GM18907 (cell line): ENCODE results near the gene IGF2.

Experiments
- ATAC-seq: cut with Tn5 transposase; IDR thresholded peaks from one replicate; pipeline ENCODE4 v1.9.1; 2021; ENCODE audit warnings: mild to moderate bottlenecking, moderate library complexity; ENCODE audit not compliant: unreplicated experiment

IGF2 gene

DNA sequence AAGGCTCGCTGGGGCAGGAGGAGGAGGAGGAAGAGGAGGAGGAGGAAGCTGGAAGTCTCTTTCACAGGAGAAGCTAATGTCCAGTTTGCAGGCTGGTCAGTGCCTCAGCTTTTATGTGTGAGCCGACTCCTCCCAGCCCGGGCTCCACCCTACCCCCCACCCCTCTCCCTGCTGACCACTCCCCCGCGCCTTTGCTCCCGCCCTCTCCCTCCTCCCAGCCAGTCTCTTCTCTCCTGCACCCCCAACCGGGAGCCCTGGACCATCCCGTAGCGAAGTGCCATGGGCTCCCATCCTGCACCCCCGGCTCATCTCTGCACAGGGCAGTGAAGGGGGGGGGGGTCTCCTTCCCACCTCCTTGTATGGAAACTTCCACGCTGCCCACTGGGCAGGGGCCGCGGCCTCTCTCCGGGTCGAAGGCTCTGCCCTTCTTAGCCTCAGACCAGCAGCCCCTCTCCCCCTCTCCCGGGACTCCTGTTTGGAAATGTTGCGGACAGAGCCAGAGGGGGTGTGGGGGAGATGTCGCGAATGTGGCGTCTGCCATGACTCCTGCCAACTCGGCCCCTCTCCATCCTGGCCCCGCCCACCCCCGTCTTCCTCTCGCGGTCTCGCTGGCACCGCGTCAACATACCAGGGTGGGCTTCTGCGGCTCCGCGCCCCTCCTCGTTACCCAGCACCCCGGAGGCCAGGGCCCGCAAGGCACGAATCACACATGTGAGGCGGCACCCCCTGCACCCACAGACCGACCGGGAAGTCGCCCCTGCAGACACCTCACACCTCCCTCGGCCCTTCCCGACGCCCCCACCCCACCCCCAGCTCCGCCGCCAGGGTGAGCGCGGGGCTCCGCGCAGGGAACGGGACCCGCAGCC lies 1.8 kb downstream of the IGF2 start:
- ATAC-seq, result no peak

- no peak for ATAC-seq
Measured at GRCh38 chr11:2136952-2137201, 2.3 kb downstream of the IGF2 start.

GRCh38 chr11:2136209-2136951 lies 2.8 kb downstream of the IGF2 start:
- ATAC-seq, result no peak

GRCh38 chr11:2135648-2136201 lies 3.5 kb downstream of the IGF2 start:
- ATAC-seq, result no peak

GRCh38 chr11:2135018-2135569 lies 4.1 kb downstream of the IGF2 start:
- ATAC-seq, result no peak

- no peak for ATAC-seq
Measured at GRCh38 chr11:2134022-2135010, 4.9 kb downstream of the IGF2 start.

DNA sequence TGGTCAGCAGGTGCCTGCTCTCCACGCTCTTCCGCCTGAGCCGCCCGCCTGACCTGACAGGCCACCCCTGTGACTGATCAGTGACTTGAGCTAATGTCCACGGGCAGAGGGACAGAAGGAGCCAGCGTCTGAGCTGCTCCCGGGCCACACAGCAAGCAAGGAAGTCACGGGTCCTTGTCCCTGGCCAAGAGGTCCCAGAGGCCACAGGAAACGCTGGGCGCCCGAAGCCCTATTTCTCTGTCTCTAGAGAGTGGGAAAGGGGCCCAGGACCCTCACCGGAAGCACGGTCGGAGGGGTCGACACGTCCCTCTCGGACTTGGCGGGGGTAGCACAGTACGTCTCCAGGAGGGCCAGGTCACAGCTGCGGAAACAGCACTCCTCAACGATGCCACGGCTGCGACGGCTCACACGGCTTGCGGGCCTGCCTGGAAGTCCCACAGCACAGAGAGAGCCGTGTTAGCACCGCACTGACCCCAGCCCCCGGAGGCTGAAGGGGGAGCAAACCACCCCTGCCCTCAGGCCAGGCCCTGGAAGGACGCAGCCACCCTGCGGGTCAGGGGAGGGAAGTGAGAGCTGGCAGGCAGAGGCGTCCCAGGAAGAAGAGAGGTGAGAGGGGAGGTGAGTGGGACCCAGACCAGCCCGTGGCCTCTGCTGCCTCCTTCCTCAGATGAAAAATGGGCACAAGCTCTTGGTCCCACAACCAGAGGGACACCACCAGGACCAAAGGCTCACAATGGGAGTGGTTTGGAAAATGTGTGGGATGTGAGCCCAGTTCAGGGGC lies 5.8 kb downstream of the IGF2 start:
- ATAC-seq, result no peak

GRCh38 chr11:2132874-2133240 lies 6.3 kb downstream of the IGF2 start:
- no peak for ATAC-seq

DNA sequence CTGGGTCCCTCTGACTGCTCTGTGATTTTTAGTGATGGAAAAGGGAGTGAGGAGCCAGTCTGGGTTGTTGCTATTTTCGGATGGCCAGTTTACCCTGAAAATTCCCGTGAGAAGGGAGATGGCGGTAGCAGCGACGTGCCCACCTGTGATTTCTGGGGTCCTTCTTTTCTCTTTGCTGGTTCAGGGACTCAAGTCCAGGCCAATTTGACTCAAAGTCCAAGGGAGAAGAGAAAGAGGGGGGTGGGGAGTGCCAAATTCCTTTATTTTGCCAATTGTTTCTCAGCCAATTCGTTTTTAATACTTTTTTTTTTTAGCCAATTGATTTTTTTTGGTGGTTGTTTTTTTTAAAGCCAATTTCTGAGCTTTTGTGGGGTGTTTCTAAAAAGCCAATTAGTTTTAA lies 6.9 kb downstream of the IGF2 start:
- no peak for ATAC-seq

GRCh38 chr11:2131371-2132236 lies 7.6 kb downstream of the IGF2 start:
- ATAC-seq, result no peak

DNA sequence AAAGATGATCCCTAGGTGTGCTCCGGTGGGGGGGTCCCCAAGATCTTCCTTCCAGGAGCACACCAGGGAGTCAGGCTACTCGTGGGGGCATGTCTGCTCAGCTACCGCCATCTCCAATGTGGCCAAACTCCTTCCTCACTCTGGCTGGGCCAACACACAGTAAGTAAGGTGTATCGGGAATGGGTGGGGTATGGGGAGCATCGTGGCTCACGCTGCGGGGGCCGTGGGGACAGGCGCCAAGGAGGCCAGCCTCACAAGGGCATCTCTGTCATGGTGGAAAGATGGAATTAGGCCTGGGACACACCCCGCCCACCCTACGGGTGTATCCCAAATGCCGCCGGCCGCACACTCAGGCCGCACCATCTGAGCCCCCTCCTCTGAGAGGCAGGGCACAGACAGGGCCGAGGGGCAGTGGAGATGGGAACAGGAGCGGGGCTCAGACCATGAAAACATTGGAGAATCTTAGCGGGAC lies 8.3 kb downstream of the IGF2 start:
- no peak for ATAC-seq

DNA sequence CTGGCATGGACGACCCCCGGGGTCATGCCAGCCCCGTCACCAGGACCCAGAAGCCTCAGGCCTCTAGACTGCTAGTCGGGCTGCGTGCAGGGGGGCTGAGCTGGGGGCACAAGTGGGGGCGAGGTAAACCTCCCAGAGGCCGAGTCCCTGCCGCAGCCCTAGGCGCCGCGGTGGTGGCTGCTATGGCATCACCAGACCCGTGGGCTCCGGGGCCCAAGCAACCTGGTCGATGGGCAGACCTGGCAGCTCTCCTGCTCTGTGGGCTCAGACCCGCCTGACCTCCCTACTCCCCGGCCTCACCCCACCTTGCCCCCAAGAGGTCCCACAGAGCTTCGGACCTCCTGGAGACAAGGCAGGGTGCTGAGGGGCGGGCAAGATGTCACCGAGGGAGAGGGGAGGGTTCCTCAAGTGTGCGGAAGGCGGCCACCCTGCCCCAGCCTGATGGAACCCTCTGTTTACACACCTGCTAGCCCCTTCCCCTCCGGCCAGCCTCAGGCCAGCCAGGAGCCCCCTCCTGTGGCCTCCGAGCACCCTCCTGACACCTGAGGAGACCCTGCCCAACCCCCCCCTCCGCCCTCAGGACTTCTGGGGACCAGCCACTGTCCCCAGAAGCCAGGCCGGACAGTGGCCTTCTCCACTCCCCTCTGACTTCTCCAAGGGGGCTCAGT lies 9.4 kb downstream of the IGF2 start:
- no peak for ATAC-seq

- no peak for ATAC-seq
Measured at GRCh38 chr11:2129308-2129698, 9.9 kb downstream of the IGF2 start.

GRCh38 chr11:2128511-2129307 lies 10.5 kb downstream of the IGF2 start:
- ATAC-seq, result no peak

GRCh38 chr11:2128130-2128510 lies 11.1 kb downstream of the IGF2 start:
- ATAC-seq, result no peak

GRCh38 chr11:2127482-2128129 lies 11.6 kb downstream of the IGF2 start:
- no peak for ATAC-seq

GRCh38 chr11:2126520-2127085 lies 12.6 kb downstream of the IGF2 start:
- ATAC-seq, result no peak
